ENCODE results near the gene CUL3.
"Not testable (repeated sequence)": the region's sequence is repeated elsewhere in the genome, so short reads cannot be mapped to it uniquely, and the experiment has no call there.

The CUL3 gene

DNA sequence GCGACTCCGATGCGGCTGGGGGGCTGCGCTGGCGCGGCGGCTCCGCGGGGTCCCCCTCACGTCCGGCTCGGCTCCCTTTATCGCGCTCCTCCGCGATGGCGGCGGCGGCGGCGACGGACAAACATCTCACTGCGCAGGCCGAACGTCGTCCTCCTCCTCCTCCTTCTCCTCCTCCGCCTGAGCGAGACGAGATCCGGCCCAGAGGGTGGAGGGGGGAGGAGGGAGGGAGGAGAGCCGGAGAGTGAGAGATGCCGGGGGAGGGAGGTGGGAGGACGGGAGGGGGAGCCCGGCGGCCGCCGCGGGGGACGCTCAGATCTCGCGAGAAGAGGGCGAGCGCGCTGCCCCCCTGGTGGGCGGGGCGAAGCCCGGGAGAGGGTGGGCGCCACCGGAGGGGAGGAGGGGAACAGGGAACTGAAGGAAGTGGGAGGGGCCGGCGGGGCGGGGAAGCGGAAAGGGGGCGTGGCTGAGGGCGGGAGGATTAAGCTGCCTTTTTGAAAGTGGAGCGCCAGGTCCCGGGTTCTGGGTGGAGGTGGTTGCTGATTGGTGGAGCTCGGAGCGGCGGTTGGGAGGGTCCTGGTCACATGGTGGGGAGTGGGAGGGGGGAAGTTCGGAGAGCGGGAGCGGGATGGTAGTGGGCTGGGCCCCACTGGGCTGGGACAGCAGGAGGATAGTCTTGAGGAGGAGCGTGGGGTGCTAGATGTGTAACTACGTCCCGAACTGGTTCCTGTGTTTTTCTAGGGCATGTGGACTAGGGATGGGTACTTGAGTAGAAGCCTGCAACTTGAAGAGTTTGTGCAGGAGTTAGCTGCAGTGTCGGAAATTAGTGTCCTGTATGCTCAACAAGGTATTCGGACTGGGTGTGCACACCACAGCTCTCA, at the start of gene CUL3:
Gene CUL3 (minus strand): TSS at position 153 of the 878 bp plus-strand sequence. CDS start 354 bp downstream, outside the sequence.
- DNase-seq: peak; percentile 99

DNA sequence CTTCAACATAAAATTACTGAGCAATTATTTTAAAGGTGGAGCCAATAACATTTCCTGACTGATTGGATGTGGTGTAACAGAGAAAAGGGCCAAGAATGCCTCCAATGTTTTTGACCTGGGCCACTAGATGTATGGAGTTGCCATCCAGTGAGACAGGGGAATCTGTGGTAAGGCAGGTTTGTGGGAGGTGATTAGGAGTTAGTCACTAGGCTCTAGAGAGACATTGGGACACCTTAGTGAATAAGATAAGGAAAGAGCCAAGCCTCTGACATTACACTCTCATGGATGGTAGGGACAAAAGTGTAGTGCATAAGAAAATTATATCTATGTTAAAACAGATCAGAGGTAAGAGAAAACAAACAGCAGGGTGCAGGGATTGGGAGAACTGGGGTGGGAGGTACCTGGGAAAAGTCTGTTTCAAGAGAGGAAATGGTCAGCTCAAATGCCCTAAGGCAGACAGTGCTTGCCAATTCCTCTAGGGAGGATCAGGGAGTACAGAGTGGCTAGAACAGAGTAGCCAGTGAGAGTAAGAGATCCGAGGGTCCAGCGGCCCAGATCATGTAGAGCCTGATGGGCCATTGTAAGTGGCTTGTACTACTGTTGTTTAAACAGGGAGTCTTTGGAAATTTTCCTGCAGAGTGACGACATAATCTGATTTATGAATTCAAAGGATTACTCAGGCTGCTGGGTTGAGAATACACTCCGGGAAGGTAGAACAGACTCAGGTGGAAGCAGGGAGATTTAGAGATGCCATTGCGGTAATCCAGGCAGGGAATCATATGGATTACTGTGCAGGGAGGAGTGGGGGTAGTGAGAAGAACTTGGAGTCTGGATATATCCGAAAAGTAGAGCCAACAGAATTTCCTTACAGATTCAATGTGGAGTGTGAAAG, 45.7 kb upstream of the CUL3 start:
- no peak for DNase-seq

DNA sequence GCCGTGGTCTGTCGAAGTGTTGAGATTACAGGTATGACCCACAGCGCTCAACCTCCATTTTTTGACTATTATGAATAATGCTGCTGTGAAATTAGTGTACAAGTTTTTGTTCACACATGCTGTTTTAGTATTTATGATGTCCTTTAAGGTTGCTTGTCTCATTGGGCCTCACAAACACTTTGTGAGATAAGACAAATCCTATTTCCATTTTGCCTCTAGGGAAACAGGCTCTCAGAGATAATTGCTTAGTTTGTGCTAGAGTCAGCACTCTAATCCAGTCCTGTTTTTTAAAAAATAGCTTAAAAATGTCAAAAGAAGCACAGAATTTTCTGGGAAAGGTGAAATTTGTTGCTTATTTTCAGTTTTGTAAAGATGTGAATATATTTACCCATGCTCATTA, 43.3 kb upstream of the CUL3 start:
- no peak for DNase-seq

DNA sequence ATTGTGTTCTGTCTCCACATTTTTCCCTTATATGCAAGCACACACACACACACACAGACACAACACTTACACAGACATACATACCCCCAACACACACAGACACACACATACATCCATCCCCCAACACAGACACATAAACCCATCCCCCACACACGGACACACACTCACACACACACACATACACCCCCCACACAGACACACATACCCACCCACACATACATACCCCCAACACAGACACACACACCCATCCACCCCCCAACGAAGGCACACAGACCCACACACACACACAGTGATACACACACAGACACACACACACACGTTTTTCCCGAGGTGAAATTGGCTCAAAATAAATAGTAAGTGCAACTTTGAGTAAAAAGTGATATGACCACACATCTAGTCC, 41.6 kb upstream of the CUL3 start:
- DNase-seq: no peak

DNA sequence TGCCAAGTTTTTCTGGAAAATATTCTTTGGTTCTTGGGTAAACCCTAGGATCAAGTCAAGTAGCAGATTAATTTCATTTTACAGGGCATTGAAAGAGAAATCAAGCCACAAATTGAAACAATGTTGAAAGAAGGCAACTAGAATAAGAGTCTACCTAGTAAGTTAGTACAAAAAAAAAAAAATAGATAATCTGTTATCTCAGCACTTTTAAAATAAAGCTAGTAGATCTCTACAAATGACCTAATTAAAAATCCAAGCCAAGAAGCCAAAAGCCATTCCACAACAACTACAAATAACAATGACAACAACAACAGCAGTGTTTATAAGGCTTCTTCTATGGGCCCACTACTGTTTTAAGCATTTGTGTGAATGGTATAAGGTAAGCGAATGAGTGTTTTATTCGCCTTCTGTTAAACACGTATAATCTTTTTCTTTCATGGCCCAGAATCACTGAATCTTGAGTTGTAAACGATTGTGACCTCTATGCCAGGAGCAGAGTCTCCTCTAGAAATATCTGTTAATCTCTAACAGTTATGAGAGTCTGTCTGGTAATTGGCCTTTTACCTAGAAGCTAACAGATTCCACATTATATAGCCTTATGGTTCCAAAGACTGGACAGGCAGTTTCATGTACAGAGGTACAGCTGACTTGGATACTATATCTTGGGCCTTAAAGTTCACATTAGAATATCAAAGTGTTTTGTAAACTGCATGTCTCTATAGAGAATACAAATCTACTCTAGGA, 28.6 kb upstream of the CUL3 start:
- no peak for DNase-seq

DNA sequence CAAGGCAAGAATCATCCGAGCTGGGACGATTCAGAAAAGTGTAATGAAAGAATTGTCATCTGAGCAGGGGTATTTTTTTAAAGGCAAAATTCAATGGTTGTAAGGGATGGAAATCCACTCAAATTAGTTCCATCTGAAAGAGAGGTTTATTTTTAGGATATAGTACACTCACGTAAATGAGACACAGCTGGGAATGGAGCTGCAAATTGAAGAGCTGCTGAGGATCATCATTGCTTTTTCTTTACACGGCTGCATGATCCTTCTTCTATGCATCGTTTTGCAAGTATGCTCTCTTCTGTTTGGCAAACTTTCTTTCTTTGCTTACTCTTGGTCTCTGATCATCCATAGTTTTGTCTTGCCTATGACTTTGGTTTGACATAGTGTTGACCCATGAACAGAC, 27.4 kb upstream of the CUL3 start:
- DNase-seq: peak; percentile 34

DNA sequence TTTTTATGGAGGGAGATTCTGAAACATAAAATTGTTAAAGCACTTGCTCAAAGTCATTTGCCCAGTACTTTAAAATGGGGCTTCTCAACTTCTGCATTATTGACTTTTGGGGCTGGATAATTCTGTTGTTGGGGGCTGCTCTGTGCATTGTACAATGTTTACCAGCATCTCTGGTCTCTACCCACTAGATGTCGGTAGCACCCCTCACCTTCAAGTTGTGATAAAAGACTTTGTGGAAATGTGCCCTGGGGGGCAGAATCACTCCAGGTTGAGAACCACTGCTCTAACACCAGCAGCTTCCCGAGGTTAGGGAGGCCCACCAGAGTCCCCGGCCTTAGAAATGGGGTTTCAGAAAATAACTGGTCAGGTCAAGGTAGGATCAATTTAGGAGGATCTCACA, 26.8 kb upstream of the CUL3 start:
- no peak for DNase-seq

DNA sequence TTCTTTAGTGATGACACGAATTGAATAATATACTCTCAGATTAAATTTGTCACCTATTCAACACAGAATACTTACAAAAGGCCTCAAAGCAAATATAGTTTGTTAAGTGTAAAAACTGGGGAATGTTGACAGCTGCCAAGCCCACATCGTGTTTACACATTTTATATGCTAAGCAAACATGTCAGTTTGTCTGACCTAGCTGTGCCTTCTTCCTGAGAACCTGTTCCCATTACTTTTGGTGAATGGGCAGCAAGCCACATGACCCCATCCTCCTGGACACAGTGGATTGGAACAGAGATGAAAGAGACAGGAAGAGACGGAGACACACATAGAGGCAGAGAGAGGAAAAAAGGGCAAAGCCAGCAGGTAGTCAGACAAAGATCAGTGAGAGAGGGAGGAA, 22.9 kb upstream of the CUL3 start:
- no peak for DNase-seq

DNA sequence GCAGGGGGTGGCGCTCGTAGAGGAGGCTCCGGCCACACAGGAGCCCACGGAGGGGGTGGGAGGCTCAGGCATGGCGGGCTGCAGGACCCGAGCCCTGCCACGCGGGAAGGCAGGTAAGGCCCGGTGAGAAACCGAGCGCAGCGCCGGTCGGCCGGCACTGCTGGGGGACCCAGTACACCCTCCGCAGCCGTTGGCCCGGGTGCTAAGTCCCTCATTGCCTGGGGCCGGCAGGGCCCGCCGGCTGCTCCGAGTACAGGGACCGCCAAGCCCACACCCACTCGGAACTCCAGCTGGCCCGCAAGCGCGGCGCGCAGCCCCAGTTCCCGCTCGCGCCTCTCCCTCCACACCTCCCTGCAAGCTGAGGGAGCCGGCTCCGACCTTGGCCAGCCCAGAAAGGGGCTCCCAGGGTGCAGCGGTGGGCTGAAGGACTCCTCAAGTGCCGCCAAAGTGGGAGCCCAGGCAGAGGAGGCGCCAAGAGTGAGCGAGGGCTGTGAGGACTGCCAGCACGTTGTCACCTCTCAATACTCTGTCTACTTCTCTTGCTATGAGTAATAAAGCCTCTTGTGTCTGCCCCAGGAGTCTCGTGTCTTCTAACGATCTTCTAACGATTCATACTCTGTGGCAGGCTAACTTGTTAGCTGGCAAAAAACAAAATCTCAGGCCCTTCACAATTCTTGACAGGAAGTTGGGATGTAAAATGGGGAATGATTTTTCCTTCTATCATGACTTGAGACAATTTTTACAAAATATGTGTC, 18.8 kb upstream of the CUL3 start:
- DNase-seq: not testable (repeated sequence)

DNA sequence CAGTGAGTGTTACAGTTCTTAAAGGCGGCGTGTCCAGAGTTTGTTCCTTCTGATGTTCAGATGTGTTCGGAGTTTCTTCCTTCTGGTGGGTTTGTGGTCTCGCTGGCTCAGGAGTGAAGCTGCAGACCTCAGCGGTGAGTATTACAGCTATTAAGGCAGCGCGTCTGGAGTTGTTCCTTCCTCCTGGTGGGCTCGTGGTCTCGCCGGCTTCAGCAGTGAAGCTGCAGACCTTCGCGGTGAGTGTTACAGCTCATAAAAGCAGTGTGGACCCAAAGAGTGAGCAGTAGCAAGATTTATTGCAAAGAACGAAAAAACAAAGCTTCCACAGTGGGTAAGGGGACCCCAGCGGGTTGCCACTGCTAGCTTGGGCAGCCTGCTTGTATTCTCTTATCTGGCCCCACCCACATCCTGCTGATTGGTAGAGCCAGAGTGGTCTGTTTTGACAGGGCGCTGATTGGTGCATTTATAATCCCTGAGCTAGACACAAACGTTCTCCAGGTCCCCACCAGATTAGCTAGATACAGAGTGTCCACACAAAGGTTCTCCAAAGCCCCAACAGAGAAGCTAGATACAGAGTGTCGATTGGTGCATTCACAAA, 17.7 kb upstream of the CUL3 start:
- DNase-seq: not testable (repeated sequence)

DNA sequence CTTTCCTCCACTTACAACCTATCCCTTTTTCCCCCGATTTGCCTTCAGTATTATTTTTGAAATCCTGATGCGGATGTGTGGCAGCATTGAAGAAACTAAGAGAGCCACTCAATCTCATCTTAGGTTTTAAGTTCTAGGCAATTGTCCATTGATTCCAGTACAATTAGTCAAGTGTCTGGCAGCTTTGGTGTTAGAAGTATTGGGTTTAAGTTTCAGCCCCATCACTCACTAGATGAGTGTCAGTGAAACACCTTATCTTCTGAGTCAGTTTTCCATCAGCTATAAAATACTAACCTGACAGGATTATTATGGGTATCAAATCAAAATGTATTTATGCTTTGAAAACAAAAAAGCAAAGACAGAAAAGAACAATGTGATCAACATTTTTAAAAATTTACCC, 16.8 kb upstream of the CUL3 start:
- DNase-seq: no peak

DNA sequence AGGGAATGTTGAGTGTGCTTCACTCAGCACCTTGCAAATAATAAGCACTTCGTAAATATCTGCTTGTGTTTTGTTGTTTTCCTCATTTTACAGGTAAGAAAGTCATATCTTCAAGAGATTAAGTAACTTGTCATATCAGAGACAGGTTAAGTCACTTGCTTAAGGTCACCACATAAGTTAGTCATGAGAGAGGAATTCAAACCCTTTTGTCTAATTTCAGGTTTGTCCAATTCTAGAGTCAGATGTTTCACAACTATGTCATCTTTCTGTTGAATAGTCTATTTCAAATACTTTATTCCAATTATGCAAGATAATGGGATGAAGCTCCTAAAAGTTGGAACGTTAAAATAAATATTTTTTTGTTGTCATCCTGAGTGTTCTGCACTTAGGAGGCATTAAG, 13.5 kb upstream of the CUL3 start:
- no peak for DNase-seq

DNA sequence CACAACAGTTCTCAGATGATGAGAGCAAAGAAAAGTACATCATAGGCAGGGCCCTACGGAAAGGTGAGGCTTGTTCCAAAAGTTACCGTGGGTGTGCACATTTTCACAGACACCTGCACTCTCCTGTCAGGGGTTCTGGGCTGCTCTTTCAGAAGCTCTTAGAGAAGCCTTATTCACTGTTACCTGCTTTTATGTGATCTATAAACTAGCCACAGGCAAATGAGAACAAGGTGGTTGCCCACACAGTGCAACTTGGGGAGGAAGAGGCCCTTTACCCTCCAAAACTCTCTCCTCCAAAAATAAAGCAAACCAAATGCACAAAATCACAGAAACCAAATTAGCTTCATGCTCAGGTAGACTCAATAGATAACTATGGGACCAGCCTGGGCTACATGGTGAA, 11.1 kb upstream of the CUL3 start:
- no peak for DNase-seq

DNA sequence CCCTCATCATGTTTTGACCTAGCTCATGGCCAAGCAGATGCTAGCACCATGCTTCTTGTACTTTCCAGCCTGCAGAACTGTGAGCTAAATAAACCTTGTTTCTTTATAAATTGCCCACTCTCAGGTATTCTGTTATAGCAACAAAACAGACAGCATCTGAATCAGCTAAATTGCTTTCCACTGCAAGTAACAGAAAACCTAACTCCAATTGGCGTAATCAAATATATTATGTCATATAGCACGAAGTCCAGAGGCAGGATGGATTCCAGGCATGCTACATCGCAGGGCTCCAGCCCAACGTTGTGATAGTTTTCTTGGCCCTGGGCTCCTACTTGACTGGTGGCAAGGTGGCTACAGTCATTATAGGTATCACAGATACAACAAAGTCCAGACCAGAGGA, 10.4 kb upstream of the CUL3 start:
- no peak for DNase-seq

DNA sequence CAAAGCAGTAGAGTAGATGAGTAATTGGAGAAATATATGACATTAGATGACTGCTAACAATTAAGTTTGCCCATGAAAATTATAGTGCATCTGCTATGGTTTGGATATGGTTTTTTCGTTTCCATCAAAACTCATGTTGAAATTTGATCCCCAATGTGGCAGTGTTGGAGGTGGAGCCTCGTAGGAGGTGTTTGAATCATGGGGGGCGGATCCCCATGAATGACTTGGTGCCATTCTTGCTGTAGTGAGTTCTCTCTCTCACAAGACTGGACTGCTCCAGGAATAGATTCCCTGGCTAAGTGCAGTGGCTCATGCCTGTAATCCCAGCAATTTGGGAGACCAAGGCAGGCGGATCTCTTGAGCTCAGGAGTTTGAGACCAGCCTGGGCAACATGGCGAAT, 9.7 kb upstream of the CUL3 start:
- no peak for DNase-seq

DNA sequence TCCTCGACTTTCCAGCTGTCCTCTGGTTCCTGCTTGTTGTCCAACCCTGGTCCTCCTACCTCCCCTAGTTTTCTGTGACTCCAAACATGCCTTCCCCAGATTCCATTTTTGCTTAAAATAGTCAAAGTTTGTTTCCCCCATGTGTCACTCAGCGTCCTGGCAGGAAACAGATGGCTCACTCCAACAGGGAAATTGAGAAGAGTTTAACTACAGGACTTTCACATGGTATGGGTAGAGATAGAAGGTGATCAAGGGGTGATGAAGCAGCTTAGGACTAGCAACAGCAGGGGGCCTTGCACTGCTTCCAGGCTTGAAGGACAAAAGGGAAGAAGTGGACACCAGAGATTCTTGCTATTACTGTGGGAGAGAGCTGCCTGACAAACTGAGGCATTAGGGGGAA, 6.1 kb upstream of the CUL3 start:
- no peak for DNase-seq

DNA sequence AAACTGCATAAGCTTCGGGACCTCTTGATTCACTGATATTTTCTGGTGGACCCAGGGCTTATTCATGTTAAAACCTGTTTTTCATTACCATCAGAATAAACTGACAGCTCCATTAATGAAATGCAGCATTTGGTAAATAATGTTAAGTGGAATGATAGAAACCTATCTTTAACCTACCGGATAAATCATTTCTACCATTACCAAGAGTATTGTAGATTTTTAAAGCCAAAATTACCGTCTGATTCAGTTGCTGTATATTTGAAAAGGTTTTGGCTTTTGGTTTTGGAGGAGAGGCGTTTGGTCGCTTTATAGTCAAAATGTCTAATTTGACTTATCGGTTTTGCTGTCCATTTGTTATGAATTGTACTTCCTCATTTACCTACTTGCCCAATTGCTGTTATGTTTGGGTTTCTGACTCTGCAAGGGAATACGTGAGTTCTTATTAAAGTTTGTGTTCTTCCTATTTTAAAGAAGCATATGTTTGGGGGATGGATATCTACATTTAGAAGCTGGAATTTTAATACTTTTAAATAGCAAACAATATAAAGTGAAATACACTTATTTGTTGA, 1.0 kb upstream of the CUL3 start:
- no peak for DNase-seq

DNA sequence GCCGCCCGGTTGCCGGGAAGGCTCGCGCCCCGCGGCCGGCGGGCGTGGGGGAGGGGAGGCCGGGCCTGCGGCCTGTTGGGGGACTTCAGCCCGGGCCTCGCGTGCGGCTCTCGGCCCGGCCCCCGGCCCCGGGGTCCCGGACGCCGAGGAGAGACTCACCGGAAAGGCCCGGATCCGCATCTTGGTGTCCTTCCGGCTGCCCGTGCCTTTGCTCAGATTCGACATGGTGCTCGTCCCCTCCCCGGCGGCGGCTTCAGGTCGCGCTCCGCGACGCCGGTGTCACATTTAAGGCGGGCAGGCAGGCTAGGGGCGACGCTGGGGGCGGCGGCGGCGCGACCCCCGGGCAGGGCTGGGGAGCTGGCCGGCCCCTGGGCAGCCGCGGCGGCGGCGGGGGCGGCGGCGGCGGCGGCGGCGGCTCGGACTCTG, 365 bp downstream of the CUL3 start:
- DNase-seq: peak; percentile 78

DNA sequence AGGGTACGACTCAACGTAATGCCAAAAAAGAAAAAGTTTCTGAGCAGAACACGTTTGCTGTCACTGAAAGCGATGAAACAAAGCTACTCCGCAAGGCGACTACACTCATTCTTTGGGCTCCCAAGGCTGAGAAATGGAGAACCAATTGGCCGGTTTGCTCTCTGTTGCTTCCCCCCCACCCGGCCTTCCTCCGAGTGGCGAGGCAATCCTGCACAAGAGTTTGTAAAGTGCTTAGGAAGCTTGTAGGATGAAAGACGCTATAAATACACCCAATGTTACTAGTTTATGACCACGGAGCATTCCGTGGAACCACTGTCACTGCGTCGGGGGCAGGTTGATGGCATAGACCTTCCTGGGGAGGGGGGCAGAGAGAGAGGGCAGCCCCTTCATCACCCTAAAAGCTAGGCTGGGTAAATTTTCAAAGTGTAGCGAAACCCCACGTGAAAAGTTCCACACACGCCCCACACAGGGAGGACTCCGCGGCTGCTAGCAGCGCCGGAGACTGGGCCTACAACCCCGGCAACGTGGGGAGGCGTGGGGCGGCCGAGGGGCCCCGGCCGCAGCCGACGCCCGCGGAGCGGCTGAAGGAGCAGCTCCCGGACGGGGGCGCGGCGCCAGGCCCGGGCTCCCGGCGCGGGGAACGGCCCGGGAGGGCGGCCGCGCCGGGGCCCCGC, 915 bp downstream of the CUL3 start:
- peak; percentile 73 for DNase-seq

DNA sequence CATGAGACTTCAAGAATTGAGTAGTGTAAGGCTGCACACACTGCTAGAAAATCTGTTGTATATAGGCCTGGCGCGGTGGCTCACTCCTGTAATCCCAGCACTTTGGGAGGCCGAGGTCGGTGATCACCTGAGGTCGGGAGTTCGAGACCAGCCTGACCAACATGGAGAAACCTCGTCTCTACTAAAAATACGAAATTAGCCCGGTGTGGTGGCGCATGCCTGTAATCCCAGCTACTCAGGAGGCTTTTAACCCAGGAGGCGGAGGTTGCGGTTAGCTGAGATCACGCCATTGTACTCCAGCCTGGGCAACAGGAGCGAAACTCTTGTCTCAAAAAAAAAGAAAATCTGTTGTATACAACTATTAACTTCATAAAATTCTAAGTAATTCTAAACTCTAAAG, 2.1 kb downstream of the CUL3 start:
- DNase-seq: not testable (repeated sequence)

DNA sequence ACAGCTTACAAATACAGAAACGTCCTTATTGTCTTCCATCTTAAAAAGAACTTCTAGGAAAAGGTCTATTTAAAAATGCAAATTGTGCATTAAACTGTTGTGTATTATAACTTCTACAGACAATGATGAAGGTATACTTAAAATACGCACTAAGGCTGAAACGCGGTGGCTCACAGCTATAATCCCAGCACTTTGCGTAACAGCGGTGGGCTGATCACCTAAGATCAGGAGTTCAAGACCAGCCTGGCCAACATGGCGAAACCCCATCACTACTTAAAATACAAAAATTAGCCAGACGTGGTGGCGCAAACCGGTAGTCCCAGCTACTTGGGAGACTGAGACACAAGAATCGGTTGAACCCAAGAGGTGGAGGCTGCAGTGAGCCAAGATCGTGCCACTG, 4.9 kb downstream of the CUL3 start:
- no peak for DNase-seq
